Measurements from ENCODE around the gene HMBS.

Gene HMBS

DNA sequence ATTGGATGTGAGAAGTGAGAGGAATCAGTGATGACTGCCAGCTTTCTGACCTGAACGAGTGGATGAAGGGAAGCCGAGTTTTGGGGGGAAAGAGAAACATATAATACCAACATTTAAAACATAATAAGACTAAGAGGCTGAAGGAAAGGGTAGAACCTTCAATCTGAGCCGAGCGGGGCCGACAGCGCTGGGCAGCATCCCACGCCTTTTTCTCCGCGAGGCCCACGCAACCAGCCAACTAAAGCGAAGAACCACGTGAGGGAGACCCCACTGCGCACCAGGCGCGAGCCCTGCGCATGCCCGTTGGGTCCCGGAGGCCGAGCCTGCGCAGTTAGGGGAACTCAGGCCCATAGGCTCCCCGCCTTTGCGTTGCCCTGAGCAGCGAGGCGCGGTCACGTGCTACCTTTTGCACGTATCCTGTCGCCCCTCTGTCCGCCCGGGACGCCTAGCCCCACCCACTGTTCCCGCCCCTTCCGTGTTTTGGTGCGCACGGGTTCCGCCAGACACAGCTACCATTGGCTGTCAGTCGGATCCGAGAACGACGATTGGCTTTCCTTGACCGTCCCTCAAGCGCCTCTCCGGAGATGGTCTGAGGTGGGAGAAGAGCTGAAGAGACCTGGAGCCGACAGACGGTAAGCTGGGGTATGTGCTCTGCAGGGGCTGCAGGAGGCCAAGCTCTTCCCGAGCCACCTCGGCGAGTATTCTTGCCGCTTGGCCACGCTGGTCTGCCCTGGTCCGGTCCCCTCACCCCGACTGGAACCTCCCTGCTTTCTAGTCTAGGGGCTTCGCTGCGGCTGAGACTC, 36.5 kb downstream of the HMBS start, which contains the start of gene HINFP (continued):
- TF ChIP-seq ZNF449 (tag by site-specific recombination; IDR thresholded peaks at IDR 0.05) (0 out of 2 replicates have a peak, but pooled peaks have one; percentile 18), SP7 (tag by site-specific recombination; IDR thresholded peaks at IDR 0.05) (peak; percentile 48), ZNF202 (tag by site-specific recombination; IDR thresholded peaks at IDR 0.05; ENCODE audit: borderline replicate concordance) (no peak), WT1 (tag by site-specific recombination; IDR thresholded peaks at IDR 0.05) (peak; percentile 17; the same call in 1 of the 2 replicates), KLF9 (tag by site-specific recombination; IDR thresholded peaks at IDR 0.05; ENCODE audit: low read depth) (0 out of 2 replicates have a peak, but pooled peaks have one; percentile 38), ZNF843 (tag by site-specific recombination; IDR thresholded peaks at IDR 0.05) (0 out of 2 replicates have a peak, but pooled peaks have one; percentile 32), ZIC2 (tag by site-specific recombination; IDR thresholded peaks at IDR 0.05) (peak; percentile 39; the same call in 1 of the 2 replicates), KLF16 (tag by site-specific recombination; IDR thresholded peaks at IDR 0.05) (peak; percentile 45; the same call in 1 of the 2 replicates), SP2 (tag by site-specific recombination; IDR thresholded peaks at IDR 0.05) (peak; percentile 98), ZSCAN23 (tag by site-specific recombination; IDR thresholded peaks at IDR 0.05) (0 out of 2 replicates have a peak, but pooled peaks have one; percentile 36), ZEB2 (tag by site-specific recombination; IDR thresholded peaks at IDR 0.05) (0 out of 2 replicates have a peak, but pooled peaks have one; percentile 47), ZNF600 (tag by site-specific recombination; IDR thresholded peaks at IDR 0.05) (peak; percentile 44; the same call in 1 of the 2 replicates)
- TF ChIP-seq, protein P1, sequence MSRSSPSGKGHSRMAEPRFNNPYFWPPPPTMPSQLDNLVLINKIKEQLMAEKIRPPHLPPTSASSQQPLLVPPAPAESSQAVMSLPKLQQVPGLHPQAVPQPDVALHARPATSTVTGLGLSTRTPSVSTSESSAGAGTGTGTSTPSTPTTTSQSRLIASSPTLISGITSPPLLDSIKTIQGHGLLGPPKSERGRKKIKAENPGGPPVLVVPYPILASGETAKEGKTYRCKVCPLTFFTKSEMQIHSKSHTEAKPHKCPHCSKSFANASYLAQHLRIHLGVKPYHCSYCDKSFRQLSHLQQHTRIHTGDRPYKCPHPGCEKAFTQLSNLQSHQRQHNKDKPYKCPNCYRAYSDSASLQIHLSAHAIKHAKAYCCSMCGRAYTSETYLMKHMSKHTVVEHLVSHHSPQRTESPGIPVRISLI (tag by site-specific recombination; IDR thresholded peaks at IDR 0.05), result no peak
- TF ChIP-seq, protein P2, sequence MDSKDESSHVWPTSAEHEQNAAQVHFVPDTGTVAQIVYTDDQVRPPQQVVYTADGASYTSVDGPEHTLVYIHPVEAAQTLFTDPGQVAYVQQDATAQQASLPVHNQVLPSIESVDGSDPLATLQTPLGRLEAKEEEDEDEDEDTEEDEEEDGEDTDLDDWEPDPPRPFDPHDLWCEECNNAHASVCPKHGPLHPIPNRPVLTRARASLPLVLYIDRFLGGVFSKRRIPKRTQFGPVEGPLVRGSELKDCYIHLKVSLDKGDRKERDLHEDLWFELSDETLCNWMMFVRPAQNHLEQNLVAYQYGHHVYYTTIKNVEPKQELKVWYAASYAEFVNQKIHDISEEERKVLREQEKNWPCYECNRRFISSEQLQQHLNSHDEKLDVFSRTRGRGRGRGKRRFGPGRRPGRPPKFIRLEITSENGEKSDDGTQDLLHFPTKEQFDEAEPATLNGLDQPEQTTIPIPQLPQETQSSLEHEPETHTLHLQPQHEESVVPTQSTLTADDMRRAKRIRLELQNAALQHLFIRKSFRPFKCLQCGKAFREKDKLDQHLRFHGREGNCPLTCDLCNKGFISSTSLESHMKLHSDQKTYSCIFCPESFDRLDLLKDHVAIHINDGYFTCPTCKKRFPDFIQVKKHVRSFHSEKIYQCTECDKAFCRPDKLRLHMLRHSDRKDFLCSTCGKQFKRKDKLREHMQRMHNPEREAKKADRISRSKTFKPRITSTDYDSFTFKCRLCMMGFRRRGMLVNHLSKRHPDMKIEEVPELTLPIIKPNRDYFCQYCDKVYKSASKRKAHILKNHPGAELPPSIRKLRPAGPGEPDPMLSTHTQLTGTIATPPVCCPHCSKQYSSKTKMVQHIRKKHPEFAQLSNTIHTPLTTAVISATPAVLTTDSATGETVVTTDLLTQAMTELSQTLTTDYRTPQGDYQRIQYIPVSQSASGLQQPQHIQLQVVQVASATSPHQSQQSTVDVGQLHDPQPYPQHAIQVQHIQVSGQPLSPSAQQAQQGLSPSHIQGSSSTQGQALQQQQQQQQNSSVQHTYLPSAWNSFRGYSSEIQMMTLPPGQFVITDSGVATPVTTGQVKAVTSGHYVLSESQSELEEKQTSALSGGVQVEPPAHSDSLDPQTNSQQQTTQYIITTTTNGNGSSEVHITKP (tag by site-specific recombination; IDR thresholded peaks at IDR 0.05), result peak; percentile 9; the same call in 1 of the 2 replicates
- TF ChIP-seq, protein P3, sequence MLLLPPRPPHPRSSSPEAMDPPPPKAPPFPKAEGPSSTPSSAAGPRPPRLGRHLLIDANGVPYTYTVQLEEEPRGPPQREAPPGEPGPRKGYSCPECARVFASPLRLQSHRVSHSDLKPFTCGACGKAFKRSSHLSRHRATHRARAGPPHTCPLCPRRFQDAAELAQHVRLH (tag by site-specific recombination; IDR thresholded peaks at IDR 0.05), result peak; percentile 20; the same call in 1 of the 2 replicates
- TF ChIP-seq, protein P4, sequence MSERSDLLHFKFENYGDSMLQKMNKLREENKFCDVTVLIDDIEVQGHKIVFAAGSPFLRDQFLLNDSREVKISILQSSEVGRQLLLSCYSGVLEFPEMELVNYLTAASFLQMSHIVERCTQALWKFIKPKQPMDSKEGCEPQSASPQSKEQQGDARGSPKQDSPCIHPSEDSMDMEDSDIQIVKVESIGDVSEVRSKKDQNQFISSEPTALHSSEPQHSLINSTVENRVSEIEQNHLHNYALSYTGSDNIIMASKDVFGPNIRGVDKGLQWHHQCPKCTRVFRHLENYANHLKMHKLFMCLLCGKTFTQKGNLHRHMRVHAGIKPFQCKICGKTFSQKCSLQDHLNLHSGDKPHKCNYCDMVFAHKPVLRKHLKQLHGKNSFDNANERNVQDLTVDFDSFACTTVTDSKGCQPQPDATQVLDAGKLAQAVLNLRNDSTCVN (tag by site-specific recombination; optimal IDR thresholded peaks at IDR 0.05), result peak; percentile 91

DNA sequence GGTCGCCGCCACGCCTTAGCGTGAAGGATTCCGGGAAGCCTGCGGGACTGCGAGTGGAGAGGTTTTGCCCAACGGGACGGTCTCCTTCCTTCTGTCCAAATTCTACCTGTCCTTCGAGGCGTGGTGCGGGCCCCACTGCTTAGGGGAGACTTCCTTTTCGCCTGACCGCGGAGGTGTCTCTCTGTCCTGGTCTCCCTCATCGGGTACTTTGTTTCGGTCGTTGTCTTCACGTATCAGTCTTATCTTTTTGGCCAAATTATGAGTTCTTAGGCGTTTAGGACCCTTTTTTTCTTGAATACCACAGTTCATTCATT, 37.1 kb downstream of the HMBS start:
- ChIA-PET CTCF (interaction anchor here (0.7 to 3.2 kb wide), 5 partner anchors 12 to 434 kb away, joined by 3 to 18 read pairs (median 3); no protein-coding TSS in a partner anchor), POLR2A (interaction anchor here (0.8 to 3.6 kb wide), 19 partner anchors 10 to 260 kb away, joined by 3 to 51 read pairs (median 5); partner anchors contain the start of genes C2CD2L, CENATAC, DPAGT1 and HMBS)
- Histone ChIP-seq H3K27ac (ENCODE audit: extremely low read depth, low read depth, low read length) (peak overlapping the region; percentile 21; the same call in 1 of the 2 replicates), H3K4me1 (ENCODE audit: control insufficient read depth, insufficient read depth, low read length) (peaks cover 4% of the 10 kb centered on the region; the same call in 1 of the 2 replicates), H3K9me3 (ENCODE audit: control insufficient read depth, insufficient read depth, low read depth, low read length) (no peaks in the 10 kb centered on the region), H3K36me3 (ENCODE audit: control insufficient read depth in 2 of 2, insufficient read depth in 1 of 2, low read length in 2 of 2) (peaks cover 3 to 20% of the 10 kb centered on the region in 2 experiments; a peak in 2 of 3 replicates), H3K4me3 (ENCODE audit: low read depth, low read length) (peak overlapping the region; percentile 62)
- no peak for TF ChIP-seq ZNF423 (tag by site-specific recombination; IDR thresholded peaks at IDR 0.05)
- 0 out of 2 replicates have a peak, but pooled peaks have one; percentile 77 for TF ChIP-seq ZNF76 (tag by site-specific recombination; IDR thresholded peaks at IDR 0.05; ENCODE audit: borderline replicate concordance, low read depth)
- TF ChIP-seq ZNF335 (tag by site-specific recombination; conservative IDR thresholded peaks at IDR 0.05), result peak; percentile 79
- no peak for TF ChIP-seq ZNF677 (tag by site-specific recombination; IDR thresholded peaks at IDR 0.05)
- TF ChIP-seq ZNF341 (tag by site-specific recombination; IDR thresholded peaks at IDR 0.05; ENCODE audit: low read depth), result peak; percentile 17; the same call in 1 of the 2 replicates
- peak; percentile 78 for TF ChIP-seq ZNF692 (tag by site-specific recombination; IDR thresholded peaks at IDR 0.05)
- peak; percentile 67 for TF ChIP-seq ZFP69B (tag by site-specific recombination; IDR thresholded peaks at IDR 0.05)
- TF ChIP-seq ZSCAN5A (tag by site-specific recombination; IDR thresholded peaks at IDR 0.05), result 0 out of 2 replicates have a peak, but pooled peaks have one; percentile 18

Measured in HEK293 (cell line).